Activated CD8-positive, alpha-beta memory T cell treated with anti-CD3 and anti-CD28 coated beads for 48 hours (primary cell): ENCODE results near the gene GRAMD1A.
"Not testable (repeated sequence)": the region's sequence is repeated elsewhere in the genome, so short reads cannot be mapped to it uniquely, and the experiment has no call there.

ENCODE experiments used
- DNase-seq, 3 experiments: peaks; one replicate each; pipeline ENCODE4 v3.0.0-alpha.2; 2020; ENCODE audit warnings: low read depth in 2 of 3, low spot score in 2 of 3

GRAMD1A gene

DNA sequence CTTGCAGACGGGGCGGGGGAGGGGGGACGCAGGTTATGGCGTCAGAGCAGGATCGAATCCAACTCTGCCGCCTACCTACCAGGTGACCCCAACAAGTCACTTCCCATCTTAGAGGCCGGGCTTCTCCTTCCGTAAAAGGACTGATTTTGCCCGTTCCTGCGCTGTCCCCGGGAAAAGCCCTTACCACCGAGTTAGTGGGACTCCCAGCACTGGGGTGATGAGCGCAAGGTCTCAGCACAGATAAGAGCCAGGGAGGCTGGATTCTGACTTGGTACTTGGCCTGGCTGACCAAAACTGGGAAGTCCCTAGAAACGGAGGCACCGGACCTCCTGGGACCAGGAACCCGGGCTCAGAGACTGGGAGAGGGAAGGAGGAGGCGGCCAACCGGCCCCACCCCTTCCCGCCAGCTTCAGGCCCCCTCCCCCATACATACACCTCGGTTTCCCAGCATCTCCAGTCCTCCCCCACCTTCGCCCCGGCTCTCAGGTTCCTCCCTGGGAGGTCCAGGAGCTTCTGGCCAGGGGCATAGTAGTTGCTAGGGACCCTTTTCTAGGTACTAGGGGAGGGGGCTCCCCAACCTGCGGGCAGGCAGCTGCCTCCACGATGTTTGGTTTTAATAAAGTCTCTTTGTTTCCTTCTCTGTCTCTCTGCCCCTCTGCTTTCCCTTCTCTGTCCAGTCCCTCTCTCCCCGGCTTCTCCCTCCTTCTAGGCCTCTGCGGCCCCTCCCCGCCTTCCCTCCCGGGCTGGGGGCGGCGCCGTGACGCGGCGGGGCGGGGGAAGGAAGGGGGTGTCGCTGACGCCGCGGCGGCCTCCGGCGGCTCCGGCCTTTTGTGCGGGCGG, at the start of gene GRAMD1A:
Gene GRAMD1A (plus strand): TSS at position 826 of the 840 bp plus-strand sequence. CDS start 156 bp downstream, outside the sequence.
- DNase-seq = peak in 2 of 3 experiments; percentile 45 to 76

DNA sequence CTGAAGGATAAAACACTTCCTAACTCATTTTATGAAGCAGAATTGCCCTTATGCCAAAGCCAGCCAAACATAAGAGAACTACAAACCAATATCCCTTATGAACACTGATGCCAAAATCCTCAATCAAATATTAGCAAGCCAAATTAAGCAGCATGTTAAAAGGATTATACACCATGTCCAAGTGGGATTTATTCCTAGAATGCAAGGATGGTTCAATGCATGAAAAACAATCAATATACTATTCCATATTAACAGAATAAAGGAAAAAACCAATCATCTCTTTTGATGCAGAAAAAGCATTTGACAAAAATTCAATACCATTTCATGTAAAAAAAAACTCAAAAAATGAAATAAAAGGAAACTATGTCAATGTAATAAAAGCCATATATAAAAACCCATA, 47.0 kb upstream of the GRAMD1A start:
- no peak for DNase-seq

DNA sequence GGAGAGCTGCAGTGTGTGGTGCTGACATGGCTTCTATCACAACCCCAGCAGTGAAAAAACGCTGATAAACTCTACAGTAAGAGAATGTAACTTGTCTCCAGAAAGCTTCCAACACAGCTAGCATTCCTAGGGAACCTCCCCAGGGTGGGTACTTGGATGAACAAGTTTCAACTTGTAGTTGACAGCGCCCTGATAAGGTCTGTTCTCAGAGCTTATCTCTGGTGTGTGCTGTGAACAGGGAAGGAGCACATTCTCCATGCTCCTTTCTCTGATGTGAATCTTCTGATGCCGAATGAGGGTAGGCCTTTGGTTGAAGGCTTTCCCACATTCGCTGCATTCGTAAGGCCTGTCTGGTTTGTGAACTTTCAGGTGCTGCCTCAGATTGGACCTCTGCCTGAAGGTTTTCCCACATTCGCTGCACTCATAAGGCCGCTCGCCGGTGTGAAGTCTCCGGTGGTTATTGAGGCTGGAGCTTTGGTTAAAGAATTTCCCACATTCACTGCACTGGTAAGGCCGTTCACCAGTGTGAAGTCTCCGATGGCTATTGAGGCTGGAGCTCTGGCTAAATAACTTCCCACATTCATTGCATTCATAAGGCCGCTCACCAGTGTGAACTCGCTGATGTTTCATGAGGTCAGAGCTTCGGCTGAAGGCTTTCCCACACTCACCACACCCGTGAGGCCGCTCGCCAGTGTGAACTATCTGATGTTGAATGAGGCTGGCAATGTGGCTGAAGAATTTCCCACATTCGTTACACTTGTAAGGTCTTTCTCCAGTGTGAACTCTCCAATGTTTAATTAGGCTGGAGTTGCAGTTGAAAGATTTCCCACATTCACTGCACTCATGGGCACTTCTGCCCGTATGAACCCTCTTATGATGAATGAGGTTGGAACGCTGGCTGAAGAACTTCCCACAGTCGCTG, 42.0 kb upstream of the GRAMD1A start:
- no peak for DNase-seq

DNA sequence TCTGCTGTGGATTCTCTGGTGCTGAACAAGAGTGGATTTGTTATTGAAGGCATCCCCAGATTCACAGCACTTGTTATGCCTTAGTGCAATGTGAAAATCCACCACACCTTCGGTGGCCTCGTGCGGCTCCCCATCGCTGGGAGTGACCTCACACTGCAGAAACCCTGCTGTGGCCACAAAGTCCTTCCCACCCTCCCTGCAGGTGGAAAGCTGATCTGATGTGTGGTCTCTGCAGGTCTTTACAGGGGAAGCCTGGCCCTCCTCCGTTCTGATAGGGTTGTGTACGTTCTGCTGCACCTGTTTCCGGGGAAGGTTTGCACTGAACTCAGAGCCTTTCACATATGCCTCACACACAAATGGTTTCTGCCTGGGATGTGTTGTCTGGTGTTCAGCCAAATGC, 41.1 kb upstream of the GRAMD1A start:
- no peak for DNase-seq

DNA sequence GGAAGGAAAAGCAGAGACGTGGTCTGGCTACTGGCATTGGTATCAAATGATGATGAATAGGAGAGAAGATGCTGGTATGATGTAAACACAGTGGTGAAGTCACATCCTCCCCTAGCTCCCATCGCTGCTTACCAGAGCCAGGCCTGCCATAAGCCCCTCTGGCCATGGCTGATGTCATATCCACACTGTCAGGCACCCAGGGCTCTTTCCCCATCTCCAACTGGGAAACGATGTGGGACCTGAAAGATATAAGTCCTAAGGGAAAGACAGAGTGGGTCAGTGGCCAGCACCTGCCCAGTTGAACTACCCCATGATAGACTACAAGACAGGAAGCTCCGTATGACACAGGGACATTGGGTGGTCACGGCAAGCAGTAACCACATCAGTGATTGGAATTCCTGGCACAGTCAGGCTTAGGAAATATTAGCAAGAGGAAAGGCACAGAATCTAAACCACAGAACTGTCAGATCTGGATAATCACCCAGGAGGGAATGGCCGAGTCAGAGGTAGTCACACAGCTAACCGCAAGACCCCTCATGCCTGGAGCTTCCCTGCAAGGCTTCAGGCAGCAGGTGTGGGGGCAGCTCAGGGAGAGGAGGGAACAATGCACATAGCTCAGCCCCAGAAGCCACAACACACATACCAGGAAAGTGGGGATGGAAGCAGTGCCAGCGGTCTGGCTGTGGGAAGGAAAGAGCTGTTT, 39.9 kb upstream of the GRAMD1A start:
- DNase-seq = no peak

DNA sequence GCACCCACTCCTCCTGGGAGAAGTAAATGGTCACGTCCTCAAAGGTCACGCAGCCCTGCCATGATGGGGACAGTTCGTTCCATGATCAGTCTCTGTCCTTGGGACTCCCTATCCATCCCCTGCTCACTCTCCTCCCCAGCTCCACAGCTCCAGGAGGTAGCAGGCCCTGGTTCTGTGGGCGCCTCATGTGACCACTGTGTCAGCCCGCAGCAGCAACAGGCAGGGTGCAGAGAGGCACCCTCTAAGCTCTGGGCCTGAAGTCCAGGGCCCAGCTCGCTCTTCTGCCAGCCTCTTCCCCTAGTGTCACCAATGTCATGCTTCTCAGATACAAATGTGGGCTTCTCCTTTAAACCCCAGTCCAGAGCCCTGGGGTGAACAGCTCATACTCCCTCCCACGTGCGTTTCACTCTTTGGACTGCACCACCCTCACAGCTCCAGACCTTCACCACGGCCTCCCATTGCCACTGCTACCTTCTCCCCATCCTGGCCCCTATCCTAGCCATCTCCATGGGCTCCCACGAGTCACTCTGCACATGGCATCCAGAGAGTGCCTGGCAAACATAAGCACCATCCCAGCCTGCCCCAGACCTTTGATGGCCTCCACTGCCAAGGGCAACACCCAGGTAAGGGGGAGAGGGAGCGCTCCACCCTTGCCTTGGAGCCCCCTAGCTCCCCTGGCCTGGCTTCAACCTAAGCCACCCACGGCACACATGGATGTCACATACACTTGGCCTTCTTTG, 39.0 kb upstream of the GRAMD1A start:
- DNase-seq = no peak

DNA sequence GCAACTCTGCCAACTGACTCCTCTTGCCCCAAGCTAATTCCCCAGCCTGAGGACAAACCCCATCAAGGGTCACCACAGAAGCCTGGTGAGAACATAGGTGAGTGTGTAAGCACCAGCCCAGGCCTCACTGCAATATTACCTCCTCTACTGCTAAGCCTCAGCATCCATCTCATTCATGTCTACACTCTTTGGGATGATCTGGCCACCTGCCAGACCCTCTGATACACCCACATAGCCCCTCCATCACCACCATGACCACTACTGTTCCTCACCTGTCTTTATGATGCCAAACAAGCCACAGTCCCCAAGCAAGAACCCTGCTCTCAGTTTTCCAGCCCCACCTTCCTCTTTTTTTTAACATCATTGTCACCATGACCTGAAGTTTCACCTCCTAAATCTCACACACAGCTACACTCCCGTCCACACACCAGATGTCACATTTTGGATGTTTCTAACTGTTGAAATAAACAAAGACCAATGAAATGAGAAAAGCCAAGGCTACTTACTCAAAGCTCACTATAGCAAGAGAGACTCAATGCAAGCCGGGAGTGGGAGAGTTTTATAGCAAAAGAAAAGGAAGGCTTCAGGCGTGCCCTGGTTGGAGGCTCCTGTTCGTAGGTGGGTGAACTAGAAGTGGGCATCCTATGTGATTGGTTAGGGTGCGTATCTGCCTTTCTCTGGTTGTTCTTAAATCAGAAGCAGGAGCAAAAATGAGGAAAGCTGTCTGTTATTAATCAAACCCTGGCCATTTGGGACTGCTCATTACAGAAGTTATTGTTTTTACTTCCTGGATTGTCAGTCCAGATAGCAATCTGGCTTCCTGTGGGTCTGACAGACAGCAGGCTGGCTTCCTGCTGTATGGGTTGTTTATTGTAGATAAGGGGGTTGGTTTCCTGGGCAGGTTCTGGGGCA, 38.1 kb upstream of the GRAMD1A start:
- DNase-seq = no peak

DNA sequence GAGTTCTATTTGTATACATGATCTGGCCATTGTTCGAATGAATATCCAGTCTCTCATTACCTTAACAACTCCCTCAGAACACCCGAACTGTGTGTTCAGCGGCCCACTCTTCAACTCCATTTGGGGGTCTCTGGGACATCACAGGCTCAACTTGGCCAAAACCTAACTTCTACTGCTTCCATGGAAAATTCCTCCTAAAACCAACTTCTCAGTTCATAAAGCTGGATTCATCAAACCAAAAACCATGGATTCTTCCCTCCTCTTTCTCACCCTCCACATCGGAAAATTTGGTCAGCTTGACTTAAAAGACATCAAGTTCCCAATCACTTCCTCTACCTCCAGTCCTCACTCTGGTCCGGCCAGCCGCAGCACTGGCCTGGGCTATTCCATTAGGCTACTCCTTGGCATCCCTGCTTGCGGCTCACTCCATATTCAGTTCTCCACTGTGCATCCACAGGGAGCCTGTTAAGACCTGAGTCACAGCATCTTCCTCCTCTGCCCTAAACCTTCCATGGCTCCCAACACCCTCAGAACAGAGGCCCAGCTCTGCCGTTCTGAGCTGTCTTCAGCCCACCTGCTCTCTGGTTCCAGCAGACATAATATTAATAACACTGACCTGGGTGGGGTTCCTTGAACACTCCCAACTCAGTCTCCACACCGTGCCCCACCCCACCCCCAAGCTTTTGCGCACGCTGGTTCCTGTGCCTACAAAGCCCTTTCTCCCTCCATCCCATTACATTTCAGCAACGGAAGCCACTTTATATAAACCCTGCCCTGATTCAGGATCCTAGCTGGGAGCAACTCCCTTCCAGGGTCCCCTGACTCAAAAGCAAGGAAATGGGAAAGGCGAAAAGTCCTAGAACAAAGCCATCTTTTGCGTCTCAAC, 37.2 kb upstream of the GRAMD1A start:
- DNase-seq = no peak

DNA sequence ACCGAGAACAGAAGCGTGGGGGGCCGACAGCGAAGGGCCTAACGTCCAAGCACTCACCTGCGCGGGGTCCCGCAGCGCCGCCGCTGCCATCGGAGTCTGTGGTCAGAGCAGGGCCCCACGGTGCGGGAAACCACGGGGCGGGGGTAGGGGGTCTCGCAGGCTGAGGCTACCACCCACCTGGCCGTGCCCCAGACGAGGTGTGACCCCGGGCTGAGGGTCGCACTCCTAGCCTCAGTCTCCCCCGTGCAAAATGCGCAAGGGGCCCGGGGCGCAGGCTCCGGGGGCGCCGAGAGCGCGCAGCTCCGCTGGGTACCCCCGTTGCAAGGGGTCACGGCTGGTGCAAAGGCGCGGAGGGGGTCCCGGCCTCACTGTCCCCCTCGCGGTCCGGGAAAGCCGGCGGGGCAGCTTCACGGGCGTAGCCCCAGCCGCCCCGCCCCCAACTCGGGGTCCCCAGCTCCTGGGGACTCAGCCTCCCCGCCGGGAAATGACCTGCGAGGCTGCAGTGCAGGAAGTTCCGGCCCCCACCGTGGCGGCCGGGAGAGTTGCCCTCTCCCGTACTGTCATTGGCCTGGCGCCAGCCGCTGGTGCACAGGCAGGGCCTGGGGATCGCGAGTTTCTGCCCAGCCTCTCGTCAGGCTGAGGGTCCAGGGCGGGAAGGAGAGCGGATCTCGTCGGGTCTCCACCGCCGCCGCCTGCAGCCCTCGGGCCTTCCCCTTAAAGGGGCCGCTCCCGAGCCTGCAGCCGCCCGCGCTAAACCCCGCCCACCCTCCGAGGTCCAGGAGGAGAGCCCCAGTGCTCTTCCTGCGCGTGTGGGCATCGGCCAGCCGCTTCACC, 36.3 kb upstream of the GRAMD1A start, which contains the start of gene ZNF792:
Gene ZNF792 (minus strand): TSS at position 657 of the 834 bp plus-strand sequence. CDS start 567 bp downstream, at position 90.
- no peak for DNase-seq

DNA sequence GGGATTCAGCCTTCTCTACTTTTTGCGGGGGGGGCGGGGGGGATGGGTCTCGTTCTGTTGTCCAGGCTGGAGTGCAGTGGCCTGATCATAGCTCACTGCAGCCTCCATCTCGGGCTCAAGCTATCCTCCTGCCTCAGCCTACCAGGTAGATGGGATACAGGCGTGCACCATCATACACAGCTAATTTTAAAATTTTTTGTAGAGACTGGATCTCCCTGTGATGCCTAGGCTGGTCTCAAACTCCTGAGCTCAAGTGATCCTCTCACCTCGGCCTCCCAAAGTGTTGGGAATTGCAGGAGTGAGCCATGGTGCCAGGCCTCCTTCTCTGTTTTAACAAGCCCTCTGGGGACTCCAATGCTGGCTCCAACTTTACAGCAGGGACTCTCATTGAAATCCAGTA, 35.5 kb upstream of the GRAMD1A start:
- DNase-seq = no peak

DNA sequence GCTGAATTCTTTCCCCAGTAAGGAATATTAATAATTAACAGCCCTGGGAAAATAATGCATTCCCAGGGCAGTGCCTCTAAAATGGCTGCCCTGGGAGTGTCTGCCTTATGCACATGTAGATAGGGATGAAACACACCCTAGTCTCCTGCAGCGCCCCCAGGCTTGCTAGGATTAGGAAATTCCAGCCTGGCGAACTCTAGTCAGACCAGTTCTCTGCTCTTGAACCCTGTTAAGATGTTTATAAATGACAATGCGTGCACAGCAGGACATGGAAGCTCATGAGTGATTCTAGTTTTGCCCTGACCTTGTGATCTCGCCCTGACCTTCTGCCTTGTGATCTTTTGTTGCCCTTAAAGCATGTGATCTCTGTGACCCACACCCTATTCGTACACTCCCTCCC, 34.6 kb upstream of the GRAMD1A start:
- DNase-seq = not testable (repeated sequence)

DNA sequence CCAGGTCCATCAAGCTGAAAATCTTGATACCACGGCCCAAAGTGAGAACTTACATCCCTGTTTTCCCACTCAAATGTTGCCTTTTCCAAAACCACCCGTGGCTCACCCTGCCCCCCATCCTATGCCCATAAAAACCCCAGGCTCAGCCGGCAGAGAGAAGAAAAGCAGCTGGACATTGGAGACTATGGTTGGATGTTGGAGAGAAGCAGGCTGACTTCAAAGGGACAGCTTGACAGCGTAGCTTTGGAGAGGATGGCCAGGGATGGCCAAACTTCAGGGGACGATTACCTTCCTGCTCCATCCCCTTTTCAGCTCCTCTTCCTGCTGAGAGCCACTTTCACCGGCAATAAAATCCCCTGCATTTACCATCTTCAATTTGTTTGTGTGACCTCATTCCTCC, 32.6 kb upstream of the GRAMD1A start:
- DNase-seq = no peak

DNA sequence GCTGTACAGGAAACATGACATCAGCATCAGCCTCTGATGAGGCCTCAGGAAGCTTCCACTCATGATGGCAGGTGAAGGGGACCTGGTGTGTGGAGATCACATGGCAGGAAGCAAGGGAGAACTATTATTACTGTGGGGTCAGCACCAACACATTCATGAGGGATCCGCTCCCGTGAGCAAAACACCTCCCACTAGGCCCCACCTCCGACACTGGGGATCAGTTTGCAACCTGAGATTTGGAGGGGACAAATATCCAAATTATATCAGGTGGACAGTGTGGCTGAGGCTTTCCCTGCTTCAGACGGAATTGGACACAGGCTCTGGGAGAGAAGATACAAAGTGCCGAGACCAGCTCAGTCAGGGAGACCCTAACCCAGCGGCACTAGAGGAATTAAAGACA, 30.4 kb upstream of the GRAMD1A start:
- no peak for DNase-seq

DNA sequence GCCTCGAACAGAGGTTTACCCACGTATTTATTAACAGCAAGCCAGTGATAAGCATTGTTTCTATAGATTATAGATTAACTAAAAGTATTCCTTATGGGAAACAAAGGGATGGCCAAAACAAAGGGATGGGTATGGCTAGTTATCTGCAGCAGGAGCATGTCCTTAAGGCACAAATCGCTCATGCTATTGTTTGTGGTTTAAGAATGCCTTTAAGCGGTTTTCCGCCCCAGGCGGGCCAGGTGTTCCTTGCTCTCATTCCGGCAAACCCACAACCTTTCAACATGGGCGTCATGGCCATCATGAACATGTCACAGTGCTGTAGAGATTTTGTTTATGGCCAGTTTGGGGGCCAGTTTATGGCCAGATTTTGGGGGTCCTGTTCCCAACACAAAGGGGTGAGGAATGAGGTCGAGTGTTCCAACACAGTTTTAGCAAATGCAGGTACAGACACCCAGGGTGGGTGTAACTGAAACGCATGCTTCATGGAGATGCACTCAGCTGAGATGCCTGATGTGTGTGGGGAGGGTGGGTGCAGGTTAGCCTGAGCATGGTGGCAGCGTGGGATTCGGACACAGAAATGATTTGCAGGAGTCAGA, 29.8 kb upstream of the GRAMD1A start:
- DNase-seq = not testable (repeated sequence)

DNA sequence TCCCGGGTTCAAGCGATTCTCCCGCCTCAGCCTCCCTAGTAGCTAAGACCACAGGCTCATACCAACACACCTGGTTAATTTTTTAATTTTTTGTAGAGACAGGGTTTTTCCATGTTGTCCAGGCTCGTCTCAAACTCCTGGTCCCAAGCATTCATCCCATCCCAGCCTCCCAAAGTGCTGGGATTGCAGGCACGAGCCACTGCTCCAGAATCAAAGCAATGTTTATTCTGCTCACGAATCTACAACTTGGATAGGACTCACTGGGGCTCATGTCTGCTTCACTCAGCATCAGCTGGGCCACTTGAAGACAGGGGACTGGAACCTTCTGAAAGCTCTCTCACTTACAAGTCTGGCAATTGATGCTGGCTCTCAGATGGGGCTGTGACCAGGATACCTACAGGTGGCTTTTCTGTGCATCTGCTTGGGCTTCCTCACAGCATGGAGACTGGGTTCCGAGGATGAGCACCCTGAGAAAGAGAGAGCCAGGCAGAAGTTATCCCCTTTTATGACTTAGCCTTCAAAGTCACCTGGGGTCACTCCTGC, 27.9 kb upstream of the GRAMD1A start:
- DNase-seq = no peak

DNA sequence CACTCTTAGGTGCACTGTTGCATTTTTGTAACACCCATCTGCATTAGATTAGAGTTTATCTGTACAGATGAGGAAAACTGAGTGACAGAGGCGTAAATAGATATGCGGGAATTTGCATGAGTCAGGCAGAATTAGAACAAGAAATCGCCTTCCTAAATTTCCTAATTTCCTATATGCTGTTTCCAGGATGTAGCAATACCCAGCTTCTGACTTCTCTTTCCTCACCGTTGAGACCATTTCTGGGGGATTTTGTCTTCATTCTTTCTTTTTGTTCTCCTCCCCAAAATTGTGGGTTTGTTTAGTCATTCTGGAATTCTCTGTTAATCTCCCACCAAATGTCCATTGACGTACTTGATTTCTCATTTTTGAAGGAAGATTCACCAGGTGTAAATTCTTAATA, 25.5 kb upstream of the GRAMD1A start:
- no peak for DNase-seq

DNA sequence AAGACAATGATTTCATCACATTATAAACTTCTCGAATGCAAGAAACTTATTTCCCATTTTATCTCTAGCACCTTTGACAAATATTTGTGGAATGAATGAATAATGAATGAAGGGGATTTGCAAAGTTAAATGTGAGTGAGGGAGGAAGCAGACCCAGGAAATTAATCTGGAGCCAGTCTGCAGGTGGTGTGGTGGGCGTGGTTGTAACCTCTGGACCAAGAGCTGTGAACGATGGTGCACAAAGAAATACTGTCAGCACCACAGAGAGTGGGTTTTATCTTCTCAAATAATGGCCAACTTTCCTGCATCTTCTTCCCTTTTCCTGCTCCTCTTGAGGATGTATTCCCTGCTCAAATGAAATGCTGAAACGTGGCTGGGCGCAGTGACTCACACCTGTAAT, 25.1 kb upstream of the GRAMD1A start:
- DNase-seq = no peak
